Upper lobe of left lung (tissue), 4 donors: ENCODE results near the gene FKTN.

Experiments used
- EP300 ChIP-seq, 4 donors: sonication (generic); formaldehyde crosslinking; IDR thresholded peaks; one replicate each; pipeline ENCODE4 v1.5.1; 2017; ENCODE audit warnings: antibody characterized with exemption in 4 of 4, control low read depth in 2 of 4
- POLR2A ChIP-seq, 4 donors: fragments of 450-650 bp; IDR thresholded peaks; one replicate each; pipeline ENCODE4 v1.5.1; 2016 to 2017; ENCODE audit warnings: antibody characterized with exemption in 4 of 4, mild to moderate bottlenecking in 2 of 4
- POLR2AphosphoS5 ChIP-seq, 2 donors: sonication (generic); formaldehyde crosslinking; IDR thresholded peaks; one replicate each; pipeline ENCODE4 v1.5.1; 2017; ENCODE audit warnings: antibody characterized with exemption in 2 of 2
- TF ChIP-seq, protein P1 (sequence below), 6 experiments: fragments of 450-650 bp in 4 of 6; fragments of 200-600 bp in 2 of 6; sonication (generic) in 2 of 6; IDR thresholded peaks; one replicate each; pipeline ENCODE4 v1.5.1; 2016 to 2019; ENCODE audit warnings: antibody characterized with exemption in 6 of 6

DNA sequence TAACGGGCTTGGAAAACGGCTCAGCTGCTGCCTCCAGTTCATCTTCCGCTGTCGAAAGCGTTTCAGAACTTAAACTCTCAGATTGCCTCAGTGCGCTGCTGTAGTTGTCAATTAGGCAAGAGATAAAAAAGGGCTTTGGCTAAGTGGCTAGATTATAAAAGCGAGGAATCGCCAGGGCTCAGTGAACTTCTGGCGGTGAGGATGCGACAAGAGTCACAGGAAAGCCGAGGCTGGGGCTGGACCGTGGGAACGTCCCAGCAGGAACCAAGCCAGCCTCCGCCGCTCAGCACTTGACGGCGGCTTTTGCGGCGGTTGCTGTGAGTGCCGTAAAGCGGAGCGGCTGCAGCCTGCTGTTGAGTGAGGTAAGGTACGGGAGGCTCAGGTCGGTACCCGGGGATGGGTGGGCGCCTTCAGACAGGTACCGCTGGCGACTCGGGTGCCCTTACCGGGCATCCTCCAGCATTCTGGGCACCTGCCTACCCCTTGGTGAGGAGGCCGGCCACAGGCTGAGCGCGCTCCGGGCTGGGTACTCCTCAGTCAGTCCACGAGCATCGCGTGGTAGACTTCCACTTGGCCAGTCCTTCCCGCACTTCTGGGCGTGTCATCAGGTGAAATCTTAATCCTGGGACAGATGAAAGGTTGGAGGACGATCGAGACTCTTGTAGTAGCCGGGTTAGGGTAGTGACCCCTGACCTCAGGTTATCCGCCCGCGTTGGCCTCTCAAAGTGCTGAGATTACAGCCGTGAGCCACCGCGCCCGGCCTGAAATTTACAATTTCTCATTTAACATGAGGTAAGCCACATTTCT is at the start of gene FKTN:
- TF ChIP-seq, protein P1, sequence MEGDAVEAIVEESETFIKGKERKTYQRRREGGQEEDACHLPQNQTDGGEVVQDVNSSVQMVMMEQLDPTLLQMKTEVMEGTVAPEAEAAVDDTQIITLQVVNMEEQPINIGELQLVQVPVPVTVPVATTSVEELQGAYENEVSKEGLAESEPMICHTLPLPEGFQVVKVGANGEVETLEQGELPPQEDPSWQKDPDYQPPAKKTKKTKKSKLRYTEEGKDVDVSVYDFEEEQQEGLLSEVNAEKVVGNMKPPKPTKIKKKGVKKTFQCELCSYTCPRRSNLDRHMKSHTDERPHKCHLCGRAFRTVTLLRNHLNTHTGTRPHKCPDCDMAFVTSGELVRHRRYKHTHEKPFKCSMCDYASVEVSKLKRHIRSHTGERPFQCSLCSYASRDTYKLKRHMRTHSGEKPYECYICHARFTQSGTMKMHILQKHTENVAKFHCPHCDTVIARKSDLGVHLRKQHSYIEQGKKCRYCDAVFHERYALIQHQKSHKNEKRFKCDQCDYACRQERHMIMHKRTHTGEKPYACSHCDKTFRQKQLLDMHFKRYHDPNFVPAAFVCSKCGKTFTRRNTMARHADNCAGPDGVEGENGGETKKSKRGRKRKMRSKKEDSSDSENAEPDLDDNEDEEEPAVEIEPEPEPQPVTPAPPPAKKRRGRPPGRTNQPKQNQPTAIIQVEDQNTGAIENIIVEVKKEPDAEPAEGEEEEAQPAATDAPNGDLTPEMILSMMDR (IDR thresholded peaks at IDR 0.05), result no peak
- TF ChIP-seq POLR2AphosphoS5 (IDR thresholded peaks at IDR 0.05) (peak in 1 of 2 donors; percentile 79), EP300 (IDR thresholded peaks at IDR 0.05) (no peak), POLR2A (IDR thresholded peaks at IDR 0.05) (peak in 1 of 4 donors; percentile 33)
